H9 (cell line): ENCODE measurements around the gene B4GALT3. TPM values are rescaled to one million over a fixed set of nuclear protein-coding genes. Genes with fewer than 3 reads are reported as not detected.

Source experiments
- DNase-seq: peaks from one replicate; pipeline ENCODE4 v3.0.0-alpha.2; 2017
- H2AFZ ChIP-seq: one replicate; pipeline ENCODE4 v1.6.1; 2013; ENCODE audit warnings: mild to moderate bottlenecking, low read length, control low read depth, moderate library complexity
- H2AK5ac ChIP-seq: 2 replicates; pipeline ENCODE4 v1.6.1; 2013; ENCODE audit warnings: low read length, control low read depth, mixed read lengths; ENCODE audit not compliant: insufficient read length
- H2BK120ac ChIP-seq: one replicate; pipeline ENCODE4 v1.6.1; 2013; ENCODE audit warnings: low read depth, mild to moderate bottlenecking, low read length, control low read depth, inconsistent platforms; ENCODE audit not compliant: poor library complexity, severe bottlenecking
- H2BK12ac ChIP-seq: 2 replicates; pipeline ENCODE4 v1.6.1; 2013; ENCODE audit warnings: low read length, control low read depth, mixed read lengths, low read depth; ENCODE audit not compliant: insufficient read length
- H2BK15ac ChIP-seq: 2 replicates; pipeline ENCODE4 v1.6.1; 2013; ENCODE audit warnings: low read depth, low read length, control low read depth
- H2BK20ac ChIP-seq: one replicate; pipeline ENCODE4 v1.6.1; 2013; ENCODE audit warnings: low read depth, mild to moderate bottlenecking, low read length, control low read depth, inconsistent platforms; ENCODE audit not compliant: poor library complexity, severe bottlenecking
- H2BK5ac ChIP-seq: 2 replicates; pipeline ENCODE4 v1.6.1; 2013; ENCODE audit warnings: low read length, control low read depth, mixed read lengths; ENCODE audit not compliant: insufficient read length
- H3K14ac ChIP-seq: 2 replicates; pipeline ENCODE4 v1.6.1; 2013; ENCODE audit warnings: low read length, control low read depth; ENCODE audit not compliant: insufficient read depth
- H3K18ac ChIP-seq: 2 replicates; pipeline ENCODE4 v1.6.1; 2013; ENCODE audit warnings: low read depth, mild to moderate bottlenecking, mixed read lengths, low read length, control low read depth; ENCODE audit not compliant: insufficient read length
- H3K23ac ChIP-seq: 2 replicates; pipeline ENCODE4 v1.6.1; 2013; ENCODE audit warnings: low read length, control low read depth, mixed read lengths, low read depth; ENCODE audit not compliant: insufficient read length
- H3K23me2 ChIP-seq: 2 replicates; pipeline ENCODE4 v1.6.1; 2013; ENCODE audit warnings: low read depth, mild to moderate bottlenecking, mixed read lengths, low read length, control low read depth; ENCODE audit not compliant: insufficient read length, poor library complexity, severe bottlenecking
- H3K27ac ChIP-seq: 2 replicates; pipeline ENCODE4 v1.5.1; 2013; ENCODE audit warnings: low read length, control low read depth, mixed read lengths, low read depth; ENCODE audit not compliant: insufficient read length
- H3K27me3 ChIP-seq: 2 replicates; pipeline ENCODE4 v1.6.1; 2013; ENCODE audit warnings: low read length, control low read depth, inconsistent platforms; ENCODE audit not compliant: insufficient read depth
- H3K4ac ChIP-seq: 2 replicates; pipeline ENCODE4 v1.6.1; 2013; ENCODE audit warnings: low read depth, mild to moderate bottlenecking, control low read depth, inconsistent platforms, low read length, moderate library complexity
- H3K4me1 ChIP-seq: 2 replicates; pipeline ENCODE4 v1.6.1; 2013; ENCODE audit warnings: low read length, control low read depth, inconsistent platforms; ENCODE audit not compliant: insufficient read depth
- H3K4me2 ChIP-seq: 2 replicates; pipeline ENCODE4 v1.6.1; 2013; ENCODE audit warnings: low read length, control low read depth, mixed read lengths; ENCODE audit not compliant: insufficient read length, insufficient read depth
- H3K56ac ChIP-seq: 2 replicates; pipeline ENCODE4 v1.6.1; 2013; ENCODE audit warnings: low read depth, mild to moderate bottlenecking, mixed read lengths, low read length, control low read depth; ENCODE audit not compliant: insufficient read length
- H3K79me1 ChIP-seq: 2 replicates; pipeline ENCODE4 v1.6.1; 2013; ENCODE audit warnings: low read depth, mild to moderate bottlenecking, moderate library complexity, low read length, control low read depth, inconsistent platforms; ENCODE audit not compliant: insufficient read depth, poor library complexity, severe bottlenecking
- H3K79me2 ChIP-seq: 2 replicates; pipeline ENCODE4 v1.6.1; 2013; ENCODE audit warnings: low read length, control low read depth, inconsistent platforms; ENCODE audit not compliant: insufficient read depth
- H3K9ac ChIP-seq: 2 replicates; pipeline ENCODE4 v1.6.1; 2013; ENCODE audit warnings: low read length, control low read depth, mixed read lengths; ENCODE audit not compliant: insufficient read length; ENCODE audit errors: extremely low read depth
- H3K9me3 ChIP-seq: one replicate; pipeline ENCODE4 v1.6.1; 2013; ENCODE audit warnings: low read depth, low read length, inconsistent platforms; ENCODE audit not compliant: control insufficient read depth
- H3T11ph ChIP-seq: one replicate; pipeline ENCODE4 v1.6.1; 2013; ENCODE audit warnings: mild to moderate bottlenecking, low read length, control low read depth, inconsistent platforms
- H4K20me1 ChIP-seq: one replicate; pipeline ENCODE4 v1.6.1; 2013; ENCODE audit not compliant: control insufficient read depth, insufficient read length, insufficient read depth
- H4K5ac ChIP-seq: 2 replicates; pipeline ENCODE4 v1.6.1; 2013; ENCODE audit warnings: low read depth, mild to moderate bottlenecking, mixed read lengths, low read length, control low read depth; ENCODE audit not compliant: insufficient read length
- H4K8ac ChIP-seq: replicated peaks from 2 replicates; pipeline ENCODE4 v1.6.1; 2013; ENCODE audit warnings: low read length, control low read depth, mixed read lengths, low read depth; ENCODE audit not compliant: insufficient read length
- H4K91ac ChIP-seq: 2 replicates; pipeline ENCODE4 v1.6.1; 2013; ENCODE audit warnings: low read depth, mild to moderate bottlenecking, moderate library complexity, mixed read lengths, low read length, control low read depth; ENCODE audit not compliant: insufficient read length
- H3K27ac Mint-ChIP-seq, 3 experiments: 2 replicates in 2 of 3; 3 replicates in 1 of 3; pipeline ENCODE4 v1.8.0; 2020 to 2021; ENCODE audit warnings: mixed read lengths in 3 of 3, mild to moderate bottlenecking in 1 of 3, moderate library complexity in 1 of 3
- H3K27me3 Mint-ChIP-seq: 2 replicates; pipeline ENCODE4 v1.8.0; 2021; ENCODE audit warnings: low read depth, mild to moderate bottlenecking, moderate library complexity, mixed read lengths
- H3K36me3 Mint-ChIP-seq, 3 experiments: 2 replicates in 2 of 3; 3 replicates in 1 of 3; pipeline ENCODE4 v1.8.0; 2020 to 2021; ENCODE audit warnings: low read depth in 3 of 3, mixed read lengths in 3 of 3; ENCODE audit not compliant: insufficient read depth in 1 of 3
- H3K4me1 Mint-ChIP-seq, 2 experiments: 2 replicates each; pipeline ENCODE4 v1.8.0; 2020; ENCODE audit warnings: mixed read lengths in 2 of 2
- H3K4me3 Mint-ChIP-seq, 2 experiments: 2 replicates in 1 of 2; 3 replicates in 1 of 2; pipeline ENCODE4 v1.8.0; 2020 to 2021; ENCODE audit warnings: mild to moderate bottlenecking in 2 of 2, mixed read lengths in 2 of 2, moderate library complexity in 1 of 2
- H3K9me3 Mint-ChIP-seq, 2 experiments: 2 replicates in 1 of 2; 3 replicates in 1 of 2; pipeline ENCODE4 v1.8.0; 2020; ENCODE audit warnings: mild to moderate bottlenecking in 2 of 2, mixed read lengths in 2 of 2, moderate library complexity in 1 of 2
- CTCF ChIP-seq: fragments of 200-600 bp; sonication (generic); conservative IDR thresholded peaks from 3 replicates; pipeline ENCODE4 v1.8.0; 2021; ENCODE audit warnings: antibody characterized with exemption, mild to moderate bottlenecking
- WGBS: extraction: QIAGEN DNeasy Blood & Tissue Kit; methylation state at CpG from one replicate; pipeline ENCODE4 v1.1.7; 2013; ENCODE audit warnings: missing lambda C conversion rate, low lambda C conversion rate, mixed read lengths; ENCODE audit not compliant: insufficient read length; ENCODE audit errors: extremely low coverage; 5-methylcytosine and 5-hydroxymethylcytosine counted together
- total RNA-seq: library from RNA; stranded (reverse); gene quantifications from 2 replicates; pipeline ENCODE4 v1.2.1, GENCODE V29; 2021

Gene B4GALT3
- total RNA-seq, 1 experiment from 2014 or later: 31.8 TPM

GRCh38 chr1:161132410-161133219 lies 44.7 kb downstream of the B4GALT3 start, which contains the start of gene DEDD:
DEDD (minus strand) TSS chr1:161132667; CDS start chr1:161124462, 8,205 bp downstream.
- Histone ChIP-seq H3K9ac (peak within 1 kb of the TSS; percentile 86), H2BK15ac (no peak within 1 kb of the TSS), H3K9me3 (no peaks in the 10 kb centered on the region), H3K18ac (peak within 1 kb of the TSS; percentile 74), H3K4ac (no peak within 1 kb of the TSS), H2BK12ac (no peak within 1 kb of the TSS), H2BK20ac (no peak within 1 kb of the TSS), H4K20me1 (no peaks in the 10 kb centered on the region), H2BK5ac (peak within 1 kb of the TSS; percentile 20), H4K5ac (no peak within 1 kb of the TSS), H4K8ac (no peak within 1 kb of the TSS), H3K4me2 (peak within 1 kb of the TSS; percentile 99), H3K79me2 (peaks cover 6% of the 10 kb centered on the region; the same call in 1 of the 2 replicates), H3K27me3 (no peaks in the 10 kb centered on the region), H3K4me1 (no peaks in the 10 kb centered on the region), H3K23ac (no peak within 1 kb of the TSS), H4K91ac (no peak within 1 kb of the TSS), H3K79me1 (peaks cover 8% of the 10 kb centered on the region), H3K56ac (peak within 1 kb of the TSS; percentile 18), H2AK5ac (no peak within 1 kb of the TSS), H2BK120ac (no peak within 1 kb of the TSS), H3K27ac (peak within 1 kb of the TSS; percentile 92), H3K23me2 (peaks cover 13% of the 10 kb centered on the region), H3K14ac (peak within 1 kb of the TSS; percentile 86), H3T11ph (no peak within 1 kb of the TSS), H2AFZ (peak within 1 kb of the TSS; percentile 70)
- Mint-ChIP-seq H3K27ac (peak within 1 kb of the TSS; percentile 76 to 99 (median 93); a peak in 6 of 7 replicates), H3K36me3 (peaks cover 3 to 28% (median 24%) of the 10 kb centered on the region in 3 experiments; a peak in 5 of 7 replicates), H3K27me3 (no peaks in the 10 kb centered on the region), H3K4me1 (peaks cover 18 to 19% of the 10 kb centered on the region in 2 experiments), H3K9me3 (no peaks in the 10 kb centered on the region; a peak in 1 of 5 replicates), H3K4me3 (no peak within 1 kb of the TSS; a peak in 1 of 5 replicates)
- no peak for TF ChIP-seq CTCF
- DNase-seq: peak; percentile 96
- WGBS: no CpG with 5 or more reads among the region's 68 CpGs
